HG02840 (cell line): Measurements from ENCODE around the gene PRR5.
"Not testable (repeated sequence)": the region's sequence is repeated elsewhere in the genome, so short reads cannot be mapped to it uniquely, and the experiment has no call there.

Experiments
- ATAC-seq: cut with Tn5 transposase; IDR thresholded peaks from one replicate; pipeline ENCODE4 v1.9.1; 2021; ENCODE audit warnings: mild to moderate bottlenecking, moderate library complexity, moderate number of reproducible peaks; ENCODE audit not compliant: unreplicated experiment, low FRiP score

Gene PRR5

DNA sequence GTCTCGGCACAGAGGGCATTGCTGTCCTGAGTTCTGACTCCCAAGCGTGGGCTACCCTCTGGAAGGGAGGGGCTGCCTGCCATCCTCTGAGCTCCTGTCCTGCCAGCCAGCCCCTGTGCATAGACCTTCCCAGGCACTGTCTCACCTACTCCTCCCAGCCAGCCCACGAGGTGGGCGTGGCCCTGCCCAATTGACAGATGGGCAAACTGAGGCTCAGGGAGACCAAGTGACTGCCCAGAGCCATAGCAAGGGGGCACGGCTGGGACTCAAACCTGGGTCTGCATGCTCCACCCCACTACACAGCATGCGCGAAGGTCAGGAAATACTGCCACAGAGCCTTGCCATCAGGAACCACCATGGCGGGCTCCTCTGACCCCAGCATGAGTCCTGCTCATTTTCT lies 29.4 kb upstream of the PRR5 start:
- no peak for ATAC-seq

DNA sequence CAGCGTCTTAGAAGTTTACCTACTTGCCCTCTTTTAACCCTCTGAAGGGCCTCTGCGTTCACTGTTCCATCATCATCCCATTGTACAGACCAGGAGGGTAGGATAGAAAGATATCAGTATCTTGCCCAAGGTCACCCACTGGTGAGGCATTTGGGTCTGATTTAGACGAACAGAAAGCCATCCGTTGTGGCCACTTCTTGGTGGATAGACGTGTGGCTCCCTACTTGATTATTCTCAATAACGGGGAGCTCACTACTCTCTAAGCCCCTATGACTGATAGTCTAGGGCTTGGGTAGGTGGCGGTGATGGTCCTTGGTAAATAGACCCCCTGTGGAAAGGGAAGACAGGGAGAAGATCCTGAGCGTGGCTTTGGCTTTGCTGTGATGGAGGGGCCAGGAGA lies 28.6 kb upstream of the PRR5 start:
- no peak for ATAC-seq

DNA sequence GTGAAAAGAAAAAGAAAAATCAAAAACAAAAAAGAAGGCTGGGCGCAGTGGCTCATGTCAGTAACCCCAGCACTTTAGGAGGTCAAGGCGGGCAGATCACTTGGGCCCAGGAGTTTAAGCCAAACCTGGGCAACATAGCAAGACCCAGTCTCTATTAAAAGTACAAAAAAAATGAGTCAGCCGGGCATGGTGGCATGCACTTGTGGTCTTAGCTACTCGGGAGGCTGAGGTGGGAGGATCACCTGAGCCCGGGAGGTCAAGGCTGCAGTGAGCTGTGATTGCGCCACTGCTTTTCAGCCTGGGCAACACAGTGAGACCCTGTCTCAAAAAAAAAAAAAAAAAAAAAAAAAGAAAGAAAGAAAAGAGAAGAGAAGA lies 26.0 kb upstream of the PRR5 start:
- ATAC-seq, result not testable (repeated sequence)

- no peak for ATAC-seq
Measured at GRCh38 chr22:44676441-44677352, 25.3 kb upstream of the PRR5 start.

DNA sequence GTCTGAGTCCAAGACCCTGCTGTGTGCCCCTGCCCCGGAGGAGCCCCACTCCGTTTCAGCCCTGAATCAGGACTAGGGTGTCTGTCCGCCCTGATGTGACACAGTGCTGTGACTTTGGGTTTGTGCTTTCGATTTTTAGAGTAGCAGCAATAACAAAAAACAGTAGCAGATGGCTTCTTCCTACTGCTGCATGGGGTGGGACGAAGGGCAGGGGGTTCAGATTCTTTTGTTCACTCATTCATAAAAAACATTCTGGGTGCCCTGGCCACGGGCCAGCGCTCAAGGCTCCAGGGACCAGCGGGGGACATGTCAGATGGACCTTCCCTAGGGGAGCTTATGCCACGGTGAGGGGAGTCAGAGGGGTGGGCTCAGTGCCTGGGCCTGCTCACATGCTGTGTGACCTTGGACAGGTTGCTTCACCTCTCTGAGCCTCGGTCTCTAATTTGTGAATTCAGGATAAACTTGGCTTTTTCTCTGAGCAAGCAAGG lies 24.6 kb upstream of the PRR5 start:
- ATAC-seq, result no peak

GRCh38 chr22:44677871-44678555 lies 24.0 kb upstream of the PRR5 start:
- ATAC-seq, result no peak

GRCh38 chr22:44678556-44679305 lies 23.3 kb upstream of the PRR5 start:
- ATAC-seq, result no peak

GRCh38 chr22:44679306-44679647 lies 22.7 kb upstream of the PRR5 start:
- ATAC-seq, result not testable (repeated sequence)

- no peak for ATAC-seq
Measured at GRCh38 chr22:44680058-44680457, 21.9 kb upstream of the PRR5 start.

- ATAC-seq, result no peak
Measured at GRCh38 chr22:44680481-44680894, 21.5 kb upstream of the PRR5 start.

- no peak for ATAC-seq
Measured at GRCh38 chr22:44682556-44683168, 19.3 kb upstream of the PRR5 start.

GRCh38 chr22:44683237-44683636 lies 18.8 kb upstream of the PRR5 start:
- ATAC-seq, result no peak

GRCh38 chr22:44683881-44684280 lies 18.1 kb upstream of the PRR5 start:
- no peak for ATAC-seq

- ATAC-seq, result no peak
Measured at GRCh38 chr22:44684506-44685383, 17.3 kb upstream of the PRR5 start.

- no peak for ATAC-seq
Measured at GRCh38 chr22:44685384-44686056, 16.5 kb upstream of the PRR5 start.

GRCh38 chr22:44686873-44687600 lies 15.0 kb upstream of the PRR5 start:
- no peak for ATAC-seq

DNA sequence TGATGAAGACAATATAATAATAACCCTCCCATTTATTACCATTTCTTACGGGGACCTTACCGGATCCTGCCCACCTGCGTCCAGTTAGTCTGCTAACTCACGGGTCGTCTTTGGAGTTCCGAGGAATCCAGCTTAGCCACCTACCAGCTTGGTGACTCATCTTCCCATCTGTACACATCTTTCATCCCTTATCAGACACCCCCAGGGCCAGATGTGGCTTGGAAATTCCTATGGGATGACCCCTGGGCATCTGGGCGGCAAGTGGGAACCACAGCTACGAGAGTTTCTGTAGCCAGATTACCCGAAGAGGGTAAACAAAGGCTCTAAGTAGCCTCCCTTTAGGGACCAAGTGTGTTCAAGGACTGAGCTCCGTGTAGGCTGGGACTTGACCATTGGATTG lies 12.8 kb upstream of the PRR5 start:
- ATAC-seq, result no peak

DNA sequence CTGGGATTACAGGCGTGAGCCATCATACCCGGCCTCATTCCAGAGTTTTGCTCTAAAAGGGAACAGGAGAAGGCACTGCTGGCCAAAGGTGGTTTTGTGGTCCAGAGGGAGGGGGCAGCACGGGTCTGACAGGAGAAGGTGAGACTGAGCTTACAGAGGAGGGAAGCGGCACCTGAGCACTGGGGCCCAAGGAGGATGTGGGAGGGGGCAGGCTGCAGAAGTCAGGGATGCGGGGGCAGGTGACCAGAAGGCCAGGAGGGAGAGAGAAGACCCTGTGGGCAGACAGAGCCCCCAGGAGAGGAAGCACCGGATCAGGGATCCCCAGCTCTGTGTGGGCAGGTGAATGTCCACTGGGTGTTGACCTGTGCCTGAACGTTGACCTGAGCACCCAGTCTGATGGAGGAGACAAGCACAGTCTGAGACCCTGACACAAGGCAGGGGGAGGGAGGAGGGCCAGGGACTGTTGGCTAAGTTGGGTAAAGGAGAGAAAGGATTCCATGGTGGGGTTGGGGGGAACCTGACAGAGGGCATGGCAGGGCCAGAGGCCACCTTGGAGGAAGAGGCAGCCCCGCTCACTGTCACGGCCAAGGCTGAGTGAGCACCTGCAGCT lies 12.0 kb upstream of the PRR5 start:
- no peak for ATAC-seq
